HEK293 (cell line): ENCODE results near the gene RBM10.

Experiments used
- IKZF3 ChIP-seq: fragments of 450-650 bp; IDR thresholded peaks from 2 replicates; pipeline ENCODE4 v1.5.0; 2018; ENCODE audit warnings: missing biosample characterization, mild to moderate bottlenecking, missing genetic modification characterization, moderate library complexity
- KLF1 ChIP-seq: fragments of 450-650 bp; formaldehyde crosslinking; IDR thresholded peaks from 2 replicates; pipeline ENCODE4 v1.5.1; 2016; ENCODE audit warnings: missing biosample characterization, missing genetic modification characterization
- KLF16 ChIP-seq: fragments of 450-650 bp; formaldehyde crosslinking; IDR thresholded peaks from 2 replicates; pipeline ENCODE4 v1.5.1; 2017; ENCODE audit warnings: missing biosample characterization, missing genetic modification characterization
- KLF8 ChIP-seq: fragments of 450-650 bp; formaldehyde crosslinking; IDR thresholded peaks from 2 replicates; pipeline ENCODE4 v1.5.1; 2016; ENCODE audit warnings: missing biosample characterization, missing genetic modification characterization
- PRDM1 ChIP-seq: fragments of 450-650 bp; formaldehyde crosslinking; IDR thresholded peaks from 2 replicates; pipeline ENCODE4; 2016; ENCODE audit warnings: missing biosample characterization, missing genetic modification characterization
- TCF7L2 ChIP-seq: IDR thresholded peaks from 2 replicates; pipeline ENCODE4 v1.6.1; 2011; ENCODE audit warnings: low read depth, mild to moderate bottlenecking, inconsistent platforms, low read length, moderate library complexity, borderline replicate concordance
- TRIM28 ChIP-seq: IDR thresholded peaks from 2 replicates; pipeline ENCODE4 v1.6.1; 2011; ENCODE audit warnings: low read length, control low read depth, borderline replicate concordance
- ZBTB8A ChIP-seq: fragments of 450-650 bp; formaldehyde crosslinking; IDR thresholded peaks from 2 replicates; pipeline ENCODE4 v1.5.1; 2016; ENCODE audit warnings: missing biosample characterization, missing genetic modification characterization
- ZFP3 ChIP-seq: fragments of 450-650 bp; formaldehyde crosslinking; IDR thresholded peaks from 2 replicates; pipeline ENCODE4 v1.5.1; 2016; ENCODE audit warnings: low read depth, missing biosample characterization, missing genetic modification characterization
- ZNF10 ChIP-seq: fragments of 450-650 bp; formaldehyde crosslinking; IDR thresholded peaks from 2 replicates; pipeline ENCODE4 v1.5.1; 2017; ENCODE audit warnings: missing biosample characterization, missing genetic modification characterization
- ZNF157 ChIP-seq: fragments of 450-650 bp; formaldehyde crosslinking; IDR thresholded peaks from 2 replicates; pipeline ENCODE4 v1.5.1; 2016; ENCODE audit warnings: missing biosample characterization, missing genetic modification characterization
- ZNF341 ChIP-seq: fragments of 450-650 bp; formaldehyde crosslinking; IDR thresholded peaks from 2 replicates; pipeline ENCODE4; 2016; ENCODE audit warnings: low read depth, missing biosample characterization, missing genetic modification characterization
- ZNF391 ChIP-seq: fragments of 450-650 bp; formaldehyde crosslinking; IDR thresholded peaks from 2 replicates; pipeline ENCODE4 v1.5.1; 2016; ENCODE audit warnings: low read depth, missing biosample characterization, missing genetic modification characterization, borderline replicate concordance
- ZNF623 ChIP-seq: fragments of 450-650 bp; formaldehyde crosslinking; IDR thresholded peaks from 2 replicates; pipeline ENCODE4 v1.5.1; 2016; ENCODE audit warnings: missing biosample characterization, missing genetic modification characterization
- ZNF654 ChIP-seq: fragments of 450-650 bp; formaldehyde crosslinking; IDR thresholded peaks from 2 replicates; pipeline ENCODE4 v1.5.1; 2016; ENCODE audit warnings: low read depth, missing biosample characterization, missing genetic modification characterization
- ZNF664 ChIP-seq: fragments of 450-650 bp; formaldehyde crosslinking; IDR thresholded peaks from 2 replicates; pipeline ENCODE4 v1.5.1; 2016; ENCODE audit warnings: missing biosample characterization, missing genetic modification characterization
- TF ChIP-seq, protein P1 (sequence below): fragments of 450-650 bp; formaldehyde crosslinking; IDR thresholded peaks from 2 replicates; pipeline ENCODE4 v1.5.1; 2016; ENCODE audit warnings: missing biosample characterization, missing genetic modification characterization
- TF ChIP-seq, protein P2 (sequence below): fragments of 450-650 bp; formaldehyde crosslinking; IDR thresholded peaks from 2 replicates; pipeline ENCODE4 v1.5.1; 2016; ENCODE audit warnings: missing biosample characterization, missing genetic modification characterization, low read depth
- TF ChIP-seq, protein P3 (sequence below): fragments of 450-650 bp; formaldehyde crosslinking; IDR thresholded peaks from 2 replicates; pipeline ENCODE4 v1.5.1; 2016; ENCODE audit warnings: missing biosample characterization, missing genetic modification characterization
- TF ChIP-seq, protein P4 (sequence below): fragments of 450-650 bp; formaldehyde crosslinking; optimal IDR thresholded peaks from 2 replicates; pipeline ENCODE3; 2016; ENCODE audit warnings: missing biosample characterization, mild to moderate bottlenecking, missing genetic modification characterization
- TF ChIP-seq, protein P5 (sequence below): fragments of 450-650 bp; IDR thresholded peaks from 2 replicates; pipeline ENCODE4 v1.5.1; 2018; ENCODE audit warnings: missing biosample characterization, mild to moderate bottlenecking, missing genetic modification characterization
- TF ChIP-seq, protein P6 (sequence below): fragments of 450-650 bp; formaldehyde crosslinking; IDR thresholded peaks from 2 replicates; pipeline ENCODE4 v1.5.1; 2016; ENCODE audit warnings: missing biosample characterization, missing genetic modification characterization, low read depth
- TF ChIP-seq, protein P7 (sequence below): fragments of 450-650 bp; formaldehyde crosslinking; IDR thresholded peaks from 2 replicates; pipeline ENCODE4 v1.5.1; 2016; ENCODE audit warnings: missing biosample characterization, missing genetic modification characterization
- TF ChIP-seq, protein P8 (sequence below): fragments of 450-650 bp; formaldehyde crosslinking; conservative IDR thresholded peaks from 2 replicates; pipeline ENCODE4 v1.5.1; 2016; ENCODE audit warnings: low read depth, missing biosample characterization, missing genetic modification characterization

Gene RBM10

DNA sequence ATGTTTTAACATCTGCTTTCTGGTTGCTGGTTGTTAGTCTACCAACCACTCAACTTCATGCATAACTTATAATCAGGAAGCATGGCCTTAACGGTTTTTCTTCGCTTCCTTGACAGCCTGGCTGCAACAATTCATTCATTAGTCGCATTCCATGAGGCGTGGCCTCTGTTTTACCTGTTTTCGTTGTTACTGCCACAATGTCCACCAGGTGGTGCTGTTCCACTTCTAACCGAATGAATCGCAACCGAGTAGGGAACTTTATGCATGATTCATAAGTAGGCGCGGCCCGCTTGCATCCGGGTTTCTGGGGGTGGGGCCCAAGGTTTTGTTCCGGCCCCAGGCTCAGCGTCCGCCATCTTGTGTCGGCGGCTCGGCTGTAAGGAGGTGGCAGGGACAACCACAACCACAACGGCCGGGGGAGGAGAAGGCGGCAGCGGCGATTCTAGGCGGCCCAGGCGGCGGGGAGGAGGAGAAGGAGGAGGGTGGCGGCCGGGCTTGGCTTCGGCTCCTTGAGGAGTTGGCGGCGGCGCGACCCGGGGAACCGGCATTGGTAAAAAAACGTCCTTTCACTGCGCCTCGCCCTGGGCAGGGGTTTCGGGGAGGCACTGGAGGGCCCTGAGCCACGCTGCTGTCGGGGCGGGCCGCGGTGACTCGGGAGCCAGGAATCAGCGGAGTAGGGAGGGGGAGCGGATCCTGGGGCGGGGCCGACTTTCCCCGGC is 48.6 kb downstream of the RBM10 start, which contains the start of gene UBA1 (continued):
- TF ChIP-seq ZBTB8A (no peak), ZNF654 (peak; percentile 89), ZNF391 (tag by site-specific recombination) (no peak), ZNF664 (no peak), TRIM28 (peak; percentile 79), KLF1 (peak; percentile 53; the same call in 1 of the 2 replicates), ZNF341 (peak; percentile 80), ZNF10 (tag by site-specific recombination) (no peak), ZNF623 (tag by site-specific recombination) (no peak), KLF8 (tag by site-specific recombination) (peak; percentile 92), PRDM1 (tag by site-specific recombination) (no peak), IKZF3 (tag by site-specific recombination) (0 out of 2 replicates have a peak, but pooled peaks have one; percentile 7), ZNF157 (tag by site-specific recombination) (no peak), TCF7L2 (no peak), ZFP3 (tag by site-specific recombination) (no peak), KLF16 (tag by site-specific recombination) (peak; percentile 14; the same call in 1 of the 2 replicates)
- TF ChIP-seq, protein P1, sequence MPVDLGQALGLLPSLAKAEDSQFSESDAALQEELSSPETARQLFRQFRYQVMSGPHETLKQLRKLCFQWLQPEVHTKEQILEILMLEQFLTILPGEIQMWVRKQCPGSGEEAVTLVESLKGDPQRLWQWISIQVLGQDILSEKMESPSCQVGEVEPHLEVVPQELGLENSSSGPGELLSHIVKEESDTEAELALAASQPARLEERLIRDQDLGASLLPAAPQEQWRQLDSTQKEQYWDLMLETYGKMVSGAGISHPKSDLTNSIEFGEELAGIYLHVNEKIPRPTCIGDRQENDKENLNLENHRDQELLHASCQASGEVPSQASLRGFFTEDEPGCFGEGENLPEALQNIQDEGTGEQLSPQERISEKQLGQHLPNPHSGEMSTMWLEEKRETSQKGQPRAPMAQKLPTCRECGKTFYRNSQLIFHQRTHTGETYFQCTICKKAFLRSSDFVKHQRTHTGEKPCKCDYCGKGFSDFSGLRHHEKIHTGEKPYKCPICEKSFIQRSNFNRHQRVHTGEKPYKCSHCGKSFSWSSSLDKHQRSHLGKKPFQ (tag by site-specific recombination): no peak
- TF ChIP-seq, protein P2, sequence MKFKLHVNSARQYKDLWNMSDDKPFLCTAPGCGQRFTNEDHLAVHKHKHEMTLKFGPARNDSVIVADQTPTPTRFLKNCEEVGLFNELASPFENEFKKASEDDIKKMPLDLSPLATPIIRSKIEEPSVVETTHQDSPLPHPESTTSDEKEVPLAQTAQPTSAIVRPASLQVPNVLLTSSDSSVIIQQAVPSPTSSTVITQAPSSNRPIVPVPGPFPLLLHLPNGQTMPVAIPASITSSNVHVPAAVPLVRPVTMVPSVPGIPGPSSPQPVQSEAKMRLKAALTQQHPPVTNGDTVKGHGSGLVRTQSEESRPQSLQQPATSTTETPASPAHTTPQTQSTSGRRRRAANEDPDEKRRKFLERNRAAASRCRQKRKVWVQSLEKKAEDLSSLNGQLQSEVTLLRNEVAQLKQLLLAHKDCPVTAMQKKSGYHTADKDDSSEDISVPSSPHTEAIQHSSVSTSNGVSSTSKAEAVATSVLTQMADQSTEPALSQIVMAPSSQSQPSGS (tag by site-specific recombination): no peak; the same call in 1 of the 2 replicates
- TF ChIP-seq, protein P3, sequence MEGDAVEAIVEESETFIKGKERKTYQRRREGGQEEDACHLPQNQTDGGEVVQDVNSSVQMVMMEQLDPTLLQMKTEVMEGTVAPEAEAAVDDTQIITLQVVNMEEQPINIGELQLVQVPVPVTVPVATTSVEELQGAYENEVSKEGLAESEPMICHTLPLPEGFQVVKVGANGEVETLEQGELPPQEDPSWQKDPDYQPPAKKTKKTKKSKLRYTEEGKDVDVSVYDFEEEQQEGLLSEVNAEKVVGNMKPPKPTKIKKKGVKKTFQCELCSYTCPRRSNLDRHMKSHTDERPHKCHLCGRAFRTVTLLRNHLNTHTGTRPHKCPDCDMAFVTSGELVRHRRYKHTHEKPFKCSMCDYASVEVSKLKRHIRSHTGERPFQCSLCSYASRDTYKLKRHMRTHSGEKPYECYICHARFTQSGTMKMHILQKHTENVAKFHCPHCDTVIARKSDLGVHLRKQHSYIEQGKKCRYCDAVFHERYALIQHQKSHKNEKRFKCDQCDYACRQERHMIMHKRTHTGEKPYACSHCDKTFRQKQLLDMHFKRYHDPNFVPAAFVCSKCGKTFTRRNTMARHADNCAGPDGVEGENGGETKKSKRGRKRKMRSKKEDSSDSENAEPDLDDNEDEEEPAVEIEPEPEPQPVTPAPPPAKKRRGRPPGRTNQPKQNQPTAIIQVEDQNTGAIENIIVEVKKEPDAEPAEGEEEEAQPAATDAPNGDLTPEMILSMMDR (tag by site-specific recombination): peak; percentile 80
- TF ChIP-seq, protein P4, sequence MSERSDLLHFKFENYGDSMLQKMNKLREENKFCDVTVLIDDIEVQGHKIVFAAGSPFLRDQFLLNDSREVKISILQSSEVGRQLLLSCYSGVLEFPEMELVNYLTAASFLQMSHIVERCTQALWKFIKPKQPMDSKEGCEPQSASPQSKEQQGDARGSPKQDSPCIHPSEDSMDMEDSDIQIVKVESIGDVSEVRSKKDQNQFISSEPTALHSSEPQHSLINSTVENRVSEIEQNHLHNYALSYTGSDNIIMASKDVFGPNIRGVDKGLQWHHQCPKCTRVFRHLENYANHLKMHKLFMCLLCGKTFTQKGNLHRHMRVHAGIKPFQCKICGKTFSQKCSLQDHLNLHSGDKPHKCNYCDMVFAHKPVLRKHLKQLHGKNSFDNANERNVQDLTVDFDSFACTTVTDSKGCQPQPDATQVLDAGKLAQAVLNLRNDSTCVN: no peak
- TF ChIP-seq, protein P5, sequence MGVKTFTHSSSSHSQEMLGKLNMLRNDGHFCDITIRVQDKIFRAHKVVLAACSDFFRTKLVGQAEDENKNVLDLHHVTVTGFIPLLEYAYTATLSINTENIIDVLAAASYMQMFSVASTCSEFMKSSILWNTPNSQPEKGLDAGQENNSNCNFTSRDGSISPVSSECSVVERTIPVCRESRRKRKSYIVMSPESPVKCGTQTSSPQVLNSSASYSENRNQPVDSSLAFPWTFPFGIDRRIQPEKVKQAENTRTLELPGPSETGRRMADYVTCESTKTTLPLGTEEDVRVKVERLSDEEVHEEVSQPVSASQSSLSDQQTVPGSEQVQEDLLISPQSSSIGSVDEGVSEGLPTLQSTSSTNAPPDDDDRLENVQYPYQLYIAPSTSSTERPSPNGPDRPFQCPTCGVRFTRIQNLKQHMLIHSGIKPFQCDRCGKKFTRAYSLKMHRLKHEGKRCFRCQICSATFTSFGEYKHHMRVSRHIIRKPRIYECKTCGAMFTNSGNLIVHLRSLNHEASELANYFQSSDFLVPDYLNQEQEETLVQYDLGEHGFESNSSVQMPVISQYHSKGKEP (tag by site-specific recombination): no peak; the same call in 1 of the 2 replicates
- TF ChIP-seq, protein P6, sequence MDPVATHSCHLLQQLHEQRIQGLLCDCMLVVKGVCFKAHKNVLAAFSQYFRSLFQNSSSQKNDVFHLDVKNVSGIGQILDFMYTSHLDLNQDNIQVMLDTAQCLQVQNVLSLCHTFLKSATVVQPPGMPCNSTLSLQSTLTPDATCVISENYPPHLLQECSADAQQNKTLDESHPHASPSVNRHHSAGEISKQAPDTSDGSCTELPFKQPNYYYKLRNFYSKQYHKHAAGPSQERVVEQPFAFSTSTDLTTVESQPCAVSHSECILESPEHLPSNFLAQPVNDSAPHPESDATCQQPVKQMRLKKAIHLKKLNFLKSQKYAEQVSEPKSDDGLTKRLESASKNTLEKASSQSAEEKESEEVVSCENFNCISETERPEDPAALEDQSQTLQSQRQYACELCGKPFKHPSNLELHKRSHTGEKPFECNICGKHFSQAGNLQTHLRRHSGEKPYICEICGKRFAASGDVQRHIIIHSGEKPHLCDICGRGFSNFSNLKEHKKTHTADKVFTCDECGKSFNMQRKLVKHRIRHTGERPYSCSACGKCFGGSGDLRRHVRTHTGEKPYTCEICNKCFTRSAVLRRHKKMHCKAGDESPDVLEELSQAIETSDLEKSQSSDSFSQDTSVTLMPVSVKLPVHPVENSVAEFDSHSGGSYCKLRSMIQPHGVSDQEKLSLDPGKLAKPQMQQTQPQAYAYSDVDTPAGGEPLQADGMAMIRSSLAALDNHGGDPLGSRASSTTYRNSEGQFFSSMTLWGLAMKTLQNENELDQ: no peak
- TF ChIP-seq, protein P7, sequence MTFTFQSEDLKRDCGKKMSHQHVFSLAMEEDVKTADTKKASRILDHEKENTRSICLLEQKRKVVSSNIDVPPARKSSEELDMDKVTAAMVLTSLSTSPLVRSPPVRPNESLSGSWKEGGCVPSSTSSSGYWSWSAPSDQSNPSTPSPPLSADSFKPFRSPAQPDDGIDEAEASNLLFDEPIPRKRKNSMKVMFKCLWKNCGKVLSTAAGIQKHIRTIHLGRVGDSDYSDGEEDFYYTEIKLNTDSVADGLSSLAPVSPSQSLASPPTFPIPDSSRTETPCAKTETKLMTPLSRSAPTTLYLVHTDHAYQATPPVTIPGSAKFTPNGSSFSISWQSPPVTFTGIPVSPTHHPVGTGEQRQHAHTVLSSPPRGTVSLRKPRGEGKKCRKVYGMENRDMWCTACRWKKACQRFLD: no peak
- TF ChIP-seq, protein P8, sequence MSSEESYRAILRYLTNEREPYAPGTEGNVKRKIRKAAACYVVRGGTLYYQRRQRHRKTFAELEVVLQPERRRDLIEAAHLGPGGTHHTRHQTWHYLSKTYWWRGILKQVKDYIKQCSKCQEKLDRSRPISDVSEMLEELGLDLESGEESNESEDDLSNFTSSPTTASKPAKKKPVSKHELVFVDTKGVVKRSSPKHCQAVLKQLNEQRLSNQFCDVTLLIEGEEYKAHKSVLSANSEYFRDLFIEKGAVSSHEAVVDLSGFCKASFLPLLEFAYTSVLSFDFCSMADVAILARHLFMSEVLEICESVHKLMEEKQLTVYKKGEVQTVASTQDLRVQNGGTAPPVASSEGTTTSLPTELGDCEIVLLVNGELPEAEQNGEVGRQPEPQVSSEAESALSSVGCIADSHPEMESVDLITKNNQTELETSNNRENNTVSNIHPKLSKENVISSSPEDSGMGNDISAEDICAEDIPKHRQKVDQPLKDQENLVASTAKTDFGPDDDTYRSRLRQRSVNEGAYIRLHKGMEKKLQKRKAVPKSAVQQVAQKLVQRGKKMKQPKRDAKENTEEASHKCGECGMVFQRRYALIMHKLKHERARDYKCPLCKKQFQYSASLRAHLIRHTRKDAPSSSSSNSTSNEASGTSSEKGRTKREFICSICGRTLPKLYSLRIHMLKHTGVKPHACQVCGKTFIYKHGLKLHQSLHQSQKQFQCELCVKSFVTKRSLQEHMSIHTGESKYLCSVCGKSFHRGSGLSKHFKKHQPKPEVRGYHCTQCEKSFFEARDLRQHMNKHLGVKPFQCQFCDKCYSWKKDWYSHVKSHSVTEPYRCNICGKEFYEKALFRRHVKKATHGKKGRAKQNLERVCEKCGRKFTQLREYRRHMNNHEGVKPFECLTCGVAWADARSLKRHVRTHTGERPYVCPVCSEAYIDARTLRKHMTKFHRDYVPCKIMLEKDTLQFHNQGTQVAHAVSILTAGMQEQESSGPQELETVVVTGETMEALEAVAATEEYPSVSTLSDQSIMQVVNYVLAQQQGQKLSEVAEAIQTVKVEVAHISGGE (tag by site-specific recombination): peak; percentile 39
